K562 (cell line): ENCODE measurements around the gene RHBG. TPM values are rescaled to one million over a fixed set of nuclear protein-coding genes. Genes with fewer than 3 reads are reported as not detected.
A peak's percentile ranks its signal among the peaks of the same experiment; 100 is the strongest.

Experiments
- CBX3 ChIP-seq, 2 experiments: IDR thresholded peaks; 1 replicate in 1 of 2; 2 replicates in 1 of 2; pipeline ENCODE4 v1.6.1; 2012; ENCODE audit warnings: inconsistent platforms in 2 of 2, low read length in 2 of 2, borderline replicate concordance in 1 of 2, control low read depth in 1 of 2
- CTBP1 ChIP-seq: fragments of 450-650 bp; IDR thresholded peaks from 2 replicates; pipeline ENCODE4 v1.6.1; 2016; ENCODE audit warnings: borderline replicate concordance
- DMBX1 ChIP-seq: fragments of 250-450 bp; sonication (Bioruptor Pico); IDR thresholded peaks from 2 replicates; pipeline ENCODE4 v1.8.0; 2022; ENCODE audit warnings: inconsistent platforms, mild to moderate bottlenecking, moderate library complexity, borderline replicate concordance
- EHMT2 ChIP-seq: fragments of 450-650 bp; IDR thresholded peaks from 2 replicates; pipeline ENCODE4 v1.6.1; 2018; ENCODE audit warnings: antibody characterized with exemption
- ELF4 ChIP-seq: fragments of 450-650 bp; formaldehyde crosslinking; IDR thresholded peaks from 2 replicates; pipeline ENCODE4 v1.4.0; 2022; ENCODE audit warnings: missing genetic modification characterization
- ELK3 ChIP-seq: fragments of 450-650 bp; formaldehyde crosslinking; IDR thresholded peaks from 2 replicates; pipeline ENCODE4 v1.4.0; 2020; ENCODE audit warnings: mild to moderate bottlenecking
- HDAC1 ChIP-seq, 2 experiments: fragments of 450-650 bp; IDR thresholded peaks; 2 replicates each; pipeline ENCODE4 v1.6.1; 2016 to 2017; ENCODE audit warnings: inconsistent platforms in 1 of 2, mild to moderate bottlenecking in 1 of 2, moderate library complexity in 1 of 2
- KHSRP ChIP-seq: fragments of 450-650 bp; IDR thresholded peaks from 2 replicates; pipeline ENCODE4 v1.6.1; 2017
- LARP7 ChIP-seq: fragments of 450-650 bp; IDR thresholded peaks from 2 replicates; pipeline ENCODE4 v1.6.1; 2016
- MLLT1 ChIP-seq, 2 experiments: fragments of 450-650 bp; IDR thresholded peaks; 2 replicates each; pipeline ENCODE4 v1.6.1; 2016
- MTA2 ChIP-seq: fragments of 450-650 bp; IDR thresholded peaks from 2 replicates; pipeline ENCODE4 v1.6.1; 2016; ENCODE audit warnings: low read depth
- OTX1 ChIP-seq: fragments of 450-650 bp; formaldehyde crosslinking; IDR thresholded peaks from 2 replicates; pipeline ENCODE4 v1.4.0; 2022; ENCODE audit warnings: mild to moderate bottlenecking
- RBM15 ChIP-seq: fragments of 200-400 bp; formaldehyde crosslinking; IDR thresholded peaks from 2 replicates; pipeline ENCODE4 v1.6.1; 2018; ENCODE audit warnings: mild to moderate bottlenecking, low read length, moderate library complexity; ENCODE audit not compliant: insufficient read depth
- SIN3A ChIP-seq, 2 experiments: fragments of 150-350 bp in 1 of 2; IDR thresholded peaks; 2 replicates each; pipeline ENCODE4 v1.6.1; 2011 to 2016; ENCODE audit warnings: borderline replicate concordance in 2 of 2, low read depth in 2 of 2, low read length in 2 of 2, mild to moderate bottlenecking in 2 of 2, moderate library complexity in 2 of 2; ENCODE audit not compliant: control insufficient read depth in 1 of 2
- SUPT5H ChIP-seq: fragments of 450-650 bp; IDR thresholded peaks from 2 replicates; pipeline ENCODE4 v1.6.1; 2016
- TRIM25 ChIP-seq: fragments of 450-650 bp; IDR thresholded peaks from 2 replicates; pipeline ENCODE4 v1.7.0; 2016; ENCODE audit warnings: borderline replicate concordance
- ZNF316 ChIP-seq: fragments of 450-650 bp; IDR thresholded peaks from 2 replicates; pipeline ENCODE4 v1.6.1; 2016
- polyA plus RNA-seq, 8 experiments: library from polyadenylated mRNA; depleted of rRNA in 4 of 8; stranded (reverse) in 5 of 8; unstranded in 3 of 8; fragments of >200 nt; fragmentation: Nextera tagmentation in 2 of 8; fragmentation: Illumina TruSeq in 1 of 8; extraction: Ambion mirVana in 2 of 8; extraction: Trizol in 1 of 8; gene quantifications; 2 replicates each; pipeline versions ENCODE4 v1.2.1 to v1.2.3, GENCODE V29; 2011 to 2014; ENCODE audit warnings: inconsistent platforms in 1 of 8, missing spikeins in 1 of 8
- total RNA-seq, 7 experiments: library from RNA; depleted of rRNA in 6 of 7; stranded (reverse); fragments of >200 nt in 6 of 7; fragmentation: Illumina TruSeq in 2 of 7; extraction: Trizol in 2 of 7; gene quantifications; 2 replicates each; pipeline versions ENCODE4 v1.2.1 to v1.2.3, GENCODE V29; 2011 to 2021; ENCODE audit warnings: low replicate concordance in 1 of 7
- TF ChIP-seq, protein P1 (sequence below): fragments of 250-450 bp; sonication (Bioruptor Pico); IDR thresholded peaks from 2 replicates; pipeline ENCODE4 v1.4.0; 2020; ENCODE audit warnings: borderline replicate concordance
- TF ChIP-seq, protein P2 (sequence below): fragments of 450-650 bp; formaldehyde crosslinking; IDR thresholded peaks from 2 replicates; pipeline ENCODE4 v1.4.0; 2022; ENCODE audit warnings: missing genetic modification characterization
- TF ChIP-seq, protein P3 (sequence below): sonication (generic); formaldehyde crosslinking; IDR thresholded peaks from 2 replicates; pipeline ENCODE4 v1.8.1; 2022; ENCODE audit warnings: missing genetic modification reagents

RHBG gene
- total and polyA plus RNA-seq, 9 of the 15 experiments (the other 6 are each of a cell fraction or from before 2014, with no cell fraction given), result not detected

GRCh38 chr1:156337888-156338179 is 31.2 kb upstream of the RHBG start (continued):
- TF ChIP-seq, protein P1, sequence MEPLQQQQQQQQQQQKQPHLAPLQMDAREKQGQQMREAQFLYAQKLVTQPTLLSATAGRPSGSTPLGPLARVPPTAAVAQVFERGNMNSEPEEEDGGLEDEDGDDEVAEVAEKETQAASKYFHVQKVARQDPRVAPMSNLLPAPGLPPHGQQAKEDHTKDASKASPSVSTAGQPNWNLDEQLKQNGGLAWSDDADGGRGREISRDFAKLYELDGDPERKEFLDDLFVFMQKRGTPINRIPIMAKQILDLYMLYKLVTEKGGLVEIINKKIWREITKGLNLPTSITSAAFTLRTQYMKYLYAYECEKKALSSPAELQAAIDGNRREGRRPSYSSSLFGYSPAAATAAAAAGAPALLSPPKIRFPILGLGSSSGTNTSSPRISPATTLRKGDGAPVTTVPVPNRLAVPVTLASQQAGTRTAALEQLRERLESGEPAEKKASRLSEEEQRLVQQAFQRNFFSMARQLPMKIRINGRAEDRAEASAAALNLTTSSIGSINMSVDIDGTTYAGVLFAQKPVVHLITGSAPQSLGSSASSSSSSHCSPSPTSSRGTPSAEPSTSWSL (CRISPR knock-in tag), result 0 out of 2 replicates have a peak, but pooled peaks have one; percentile 77
- TF ChIP-seq, protein P2, sequence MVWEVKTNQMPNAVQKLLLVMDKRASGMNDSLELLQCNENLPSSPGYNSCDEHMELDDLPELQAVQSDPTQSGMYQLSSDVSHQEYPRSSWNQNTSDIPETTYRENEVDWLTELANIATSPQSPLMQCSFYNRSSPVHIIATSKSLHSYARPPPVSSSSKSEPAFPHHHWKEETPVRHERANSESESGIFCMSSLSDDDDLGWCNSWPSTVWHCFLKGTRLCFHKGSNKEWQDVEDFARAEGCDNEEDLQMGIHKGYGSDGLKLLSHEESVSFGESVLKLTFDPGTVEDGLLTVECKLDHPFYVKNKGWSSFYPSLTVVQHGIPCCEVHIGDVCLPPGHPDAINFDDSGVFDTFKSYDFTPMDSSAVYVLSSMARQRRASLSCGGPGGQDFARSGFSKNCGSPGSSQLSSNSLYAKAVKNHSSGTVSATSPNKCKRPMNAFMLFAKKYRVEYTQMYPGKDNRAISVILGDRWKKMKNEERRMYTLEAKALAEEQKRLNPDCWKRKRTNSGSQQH (CRISPR knock-in tag), result 0 out of 2 replicates have a peak, but pooled peaks have one; percentile 56
- TF ChIP-seq SUPT5H (no peak), RBM15 (no peak), TRIM25 (peak; percentile 74; the same call in 1 of the 2 replicates), ELK3 (0 out of 2 replicates have a peak, but pooled peaks have one; percentile 16), MLLT1 (IDR thresholded peaks at IDR 0.05) (peak in 1 of 2 experiments; percentile 70; a peak in 3 of 4 replicates), HDAC1 (IDR thresholded peaks at IDR 0.05) (peak in 1 of 2 experiments; percentile 77; a peak in 2 of 4 replicates), CBX3 (IDR thresholded peaks at IDR 0.05; ENCODE audit: borderline replicate concordance in 1 of 2, low read length in 2 of 2) (peak in 1 of 2 experiments; percentile 3; a peak in 1 of 3 replicates), KHSRP (no peak), CTBP1 (0 out of 2 replicates have a peak, but pooled peaks have one; percentile 18), MTA2 (0 out of 2 replicates have a peak, but pooled peaks have one; percentile 23), ELF4 (CRISPR knock-in tag) (0 out of 2 replicates have a peak, but pooled peaks have one; percentile 14), ZNF316 (peak; percentile 21; the same call in 1 of the 2 replicates), OTX1 (CRISPR knock-in tag) (no peak; the same call in 1 of the 2 replicates), LARP7 (peak; percentile 89), DMBX1 (CRISPR knock-in tag) (0 out of 2 replicates have a peak, but pooled peaks have one; percentile 17), EHMT2 (no peak), SIN3A (IDR thresholded peaks at IDR 0.05; ENCODE audit: borderline replicate concordance in 2 of 2, control insufficient read depth in 1 of 2, low read depth in 2 of 2, low read length in 2 of 2) (peak in 1 of 2 experiments; percentile 64; a peak in 1 of 4 replicates)
- TF ChIP-seq, protein P3, sequence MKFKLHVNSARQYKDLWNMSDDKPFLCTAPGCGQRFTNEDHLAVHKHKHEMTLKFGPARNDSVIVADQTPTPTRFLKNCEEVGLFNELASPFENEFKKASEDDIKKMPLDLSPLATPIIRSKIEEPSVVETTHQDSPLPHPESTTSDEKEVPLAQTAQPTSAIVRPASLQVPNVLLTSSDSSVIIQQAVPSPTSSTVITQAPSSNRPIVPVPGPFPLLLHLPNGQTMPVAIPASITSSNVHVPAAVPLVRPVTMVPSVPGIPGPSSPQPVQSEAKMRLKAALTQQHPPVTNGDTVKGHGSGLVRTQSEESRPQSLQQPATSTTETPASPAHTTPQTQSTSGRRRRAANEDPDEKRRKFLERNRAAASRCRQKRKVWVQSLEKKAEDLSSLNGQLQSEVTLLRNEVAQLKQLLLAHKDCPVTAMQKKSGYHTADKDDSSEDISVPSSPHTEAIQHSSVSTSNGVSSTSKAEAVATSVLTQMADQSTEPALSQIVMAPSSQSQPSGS (CRISPR knock-in tag), result no peak
